ENCODE results near the gene CCZ1.
"Not testable (repeated sequence)": the region's sequence is repeated elsewhere in the genome, so short reads cannot be mapped to it uniquely, and the experiment has no call there.

CCZ1 gene

DNA sequence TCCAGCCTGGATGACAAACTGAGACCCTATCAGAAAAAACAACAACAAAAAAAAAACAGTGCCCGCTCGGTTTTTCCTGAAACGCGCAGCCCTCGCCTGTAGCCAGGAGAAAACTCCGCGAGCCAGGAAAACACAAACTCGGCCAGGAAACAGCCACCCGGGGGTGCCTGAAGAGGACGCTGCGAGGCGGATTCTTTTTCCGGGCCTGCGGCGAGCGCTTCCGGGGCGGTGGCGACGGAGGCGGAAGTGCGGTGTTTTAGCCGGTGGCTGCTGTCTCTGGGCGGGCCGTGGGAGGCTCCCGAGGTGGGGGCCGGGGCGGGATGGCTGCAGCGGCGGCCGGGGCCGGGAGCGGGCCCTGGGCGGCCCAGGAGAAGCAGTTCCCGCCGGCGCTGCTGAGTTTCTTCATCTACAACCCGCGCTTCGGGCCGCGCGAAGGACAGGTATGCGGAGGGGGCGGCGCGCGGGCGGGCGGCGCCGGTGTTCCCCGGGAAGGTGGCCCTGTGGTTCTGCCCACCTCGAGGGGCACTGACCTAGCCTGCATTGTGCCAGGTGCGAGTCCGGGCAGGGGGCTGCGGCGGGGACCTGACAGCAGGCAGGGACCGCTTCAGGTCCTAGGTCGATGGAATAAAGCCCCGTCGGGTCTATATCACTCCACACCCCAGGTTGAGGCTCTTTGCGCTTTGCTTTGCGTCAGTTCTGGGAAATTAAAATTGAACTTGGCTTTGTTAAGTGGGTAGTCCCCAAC, at the start of gene CCZ1:
CCZ1 (plus strand) TSS at position 254 of the 745 bp plus-strand sequence; CDS start at position 321, 67 bp downstream.
- peak; percentile 17 to 76 for DNase-seq (ENCODE audit: low read depth in 1 of 2, low spot score in 1 of 2)

GRCh38 chr7:5850944-5851343, 47.6 kb upstream of the CCZ1 start:
- DNase-seq (ENCODE audit: low read depth in 1 of 2, low spot score in 1 of 2): no peak

- no peak for DNase-seq (ENCODE audit: low read depth in 1 of 2, low spot score in 1 of 2)
Measured at GRCh38 chr7:5854738-5855137, 43.8 kb upstream of the CCZ1 start.

DNA sequence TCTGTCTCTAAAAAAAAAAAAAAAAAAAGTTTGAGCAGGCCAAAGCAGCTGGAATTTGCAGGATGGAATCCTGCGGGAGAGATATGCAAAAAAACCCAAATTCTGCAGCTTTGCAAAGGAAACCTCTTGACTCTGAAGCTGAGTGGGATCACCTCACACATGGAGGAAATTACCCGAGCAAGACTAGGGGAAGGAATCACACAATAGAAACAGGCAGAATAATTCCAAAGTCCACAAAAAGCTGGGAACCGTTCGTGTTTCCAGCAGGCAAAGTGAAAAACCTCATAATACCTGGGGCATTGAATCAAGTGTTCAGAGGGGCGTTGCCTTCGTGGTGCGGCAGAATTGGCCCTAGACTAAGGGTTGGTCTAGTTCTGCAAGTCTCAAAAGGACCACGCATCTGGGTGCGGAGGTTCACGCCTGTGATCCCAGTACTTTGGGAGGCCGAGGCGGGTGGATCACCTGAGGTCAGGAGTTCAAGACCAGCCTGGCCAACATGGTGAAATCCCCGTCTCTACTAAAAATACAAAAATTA, 41.4 kb upstream of the CCZ1 start:
- DNase-seq (ENCODE audit: low read depth in 1 of 2, low spot score in 1 of 2): not testable (repeated sequence)

- DNase-seq (ENCODE audit: low read depth in 1 of 2, low spot score in 1 of 2): peak in 1 of 2 donors; percentile 4
Measured at GRCh38 chr7:5858494-5858893, 40.0 kb upstream of the CCZ1 start.

DNA sequence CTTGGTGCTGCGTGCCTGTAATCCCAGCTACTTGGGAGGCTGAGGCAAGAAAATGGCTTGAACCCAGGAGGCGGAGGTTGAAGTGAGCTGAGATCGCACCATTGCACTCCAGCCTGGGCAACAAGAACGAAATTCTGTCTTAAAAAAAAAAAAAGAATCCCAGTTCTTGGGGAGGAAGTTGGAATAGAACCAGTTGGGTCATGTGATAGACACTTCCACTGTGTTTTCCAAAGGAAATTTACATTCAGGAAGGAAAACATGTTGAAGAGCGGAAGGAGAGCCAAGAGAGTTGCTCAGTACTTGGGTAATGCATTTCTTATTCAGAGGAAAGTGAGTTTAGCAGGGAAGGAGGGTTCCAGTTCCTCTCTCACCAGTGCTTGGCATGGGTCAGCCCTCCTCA, 37.3 kb upstream of the CCZ1 start:
- not testable (repeated sequence) for DNase-seq (ENCODE audit: low read depth in 1 of 2, low spot score in 1 of 2)

- DNase-seq (ENCODE audit: low read depth in 1 of 2, low spot score in 1 of 2): not testable (repeated sequence)
Measured at GRCh38 chr7:5862753-5863366, 35.7 kb upstream of the CCZ1 start.

- DNase-seq (ENCODE audit: low read depth in 1 of 2, low spot score in 1 of 2): not testable (repeated sequence)
Measured at GRCh38 chr7:5865279-5865931, 33.1 kb upstream of the CCZ1 start.

GRCh38 chr7:5867060-5867459, 31.5 kb upstream of the CCZ1 start:
- DNase-seq (ENCODE audit: low read depth in 1 of 2, low spot score in 1 of 2): no peak

DNA sequence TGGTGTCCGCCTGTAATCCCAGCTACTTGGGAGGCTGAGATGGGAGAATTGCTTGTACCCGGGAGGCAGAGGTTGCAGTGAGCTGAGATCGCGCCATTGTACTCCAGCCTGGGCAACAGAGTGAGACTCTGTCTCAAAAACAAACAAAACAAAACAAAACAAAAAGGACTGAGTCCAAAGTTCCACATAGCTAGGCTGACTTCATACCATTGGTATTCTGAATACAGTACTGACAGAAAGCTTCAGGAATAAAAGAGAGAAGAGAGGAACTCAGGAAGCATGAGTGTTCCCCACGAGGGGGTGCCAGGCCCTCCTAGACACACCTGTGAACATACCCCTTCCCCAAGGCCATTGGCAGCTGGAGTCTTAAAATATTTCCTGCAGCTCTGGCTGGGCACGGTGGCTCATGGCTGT, 29.6 kb upstream of the CCZ1 start:
- not testable (repeated sequence) for DNase-seq (ENCODE audit: low read depth in 1 of 2, low spot score in 1 of 2)

GRCh38 chr7:5869691-5870090, 28.8 kb upstream of the CCZ1 start:
- no peak for DNase-seq (ENCODE audit: low read depth in 1 of 2, low spot score in 1 of 2)

GRCh38 chr7:5870311-5870710, 28.2 kb upstream of the CCZ1 start:
- no peak for DNase-seq (ENCODE audit: low read depth in 1 of 2, low spot score in 1 of 2)

DNA sequence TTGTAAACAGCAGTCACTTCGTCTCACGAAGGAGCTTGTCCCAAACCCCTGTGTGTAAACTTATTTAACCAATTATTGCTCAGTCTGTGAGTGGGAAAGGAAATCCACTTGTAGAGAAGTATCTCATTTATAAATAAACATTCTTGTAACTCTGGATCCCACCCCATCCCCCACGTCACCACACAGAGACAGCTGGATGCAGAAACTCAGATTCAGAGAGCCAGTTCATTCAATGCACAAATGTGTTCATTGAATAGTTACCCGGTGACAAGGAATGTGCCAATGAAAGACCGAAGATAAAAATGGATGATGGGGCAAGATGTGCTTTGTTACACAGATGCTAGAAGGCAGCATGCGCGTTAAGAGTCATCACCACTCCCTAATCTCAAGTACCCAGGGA, 26.2 kb upstream of the CCZ1 start:
- no peak for DNase-seq (ENCODE audit: low read depth in 1 of 2, low spot score in 1 of 2)

GRCh38 chr7:5879591-5879990, 18.9 kb upstream of the CCZ1 start:
- not testable (repeated sequence) for DNase-seq (ENCODE audit: low read depth in 1 of 2, low spot score in 1 of 2)

DNA sequence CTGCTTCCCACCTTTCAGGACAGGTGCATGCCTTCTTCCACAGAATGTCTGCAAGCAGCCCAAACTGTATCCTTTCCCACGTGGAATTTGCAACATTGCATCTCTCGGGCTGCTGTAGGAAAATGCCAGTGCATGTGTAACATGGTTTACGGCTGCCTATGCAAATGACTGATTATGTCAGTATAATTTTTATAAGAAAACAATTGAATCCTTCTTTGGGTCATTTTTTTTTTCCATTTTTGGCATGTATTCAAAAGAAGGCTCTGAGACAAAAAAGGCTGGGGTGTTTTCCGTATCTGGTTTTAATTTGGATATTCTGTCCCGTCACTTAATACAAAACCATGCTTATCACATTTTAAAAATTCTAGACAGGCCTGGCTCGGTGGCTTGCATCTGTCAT, 18.4 kb upstream of the CCZ1 start:
- DNase-seq (ENCODE audit: low read depth in 1 of 2, low spot score in 1 of 2): not testable (repeated sequence)

- not testable (repeated sequence) for DNase-seq (ENCODE audit: low read depth in 1 of 2, low spot score in 1 of 2)
Measured at GRCh38 chr7:5884431-5884830, 14.1 kb upstream of the CCZ1 start.

DNA sequence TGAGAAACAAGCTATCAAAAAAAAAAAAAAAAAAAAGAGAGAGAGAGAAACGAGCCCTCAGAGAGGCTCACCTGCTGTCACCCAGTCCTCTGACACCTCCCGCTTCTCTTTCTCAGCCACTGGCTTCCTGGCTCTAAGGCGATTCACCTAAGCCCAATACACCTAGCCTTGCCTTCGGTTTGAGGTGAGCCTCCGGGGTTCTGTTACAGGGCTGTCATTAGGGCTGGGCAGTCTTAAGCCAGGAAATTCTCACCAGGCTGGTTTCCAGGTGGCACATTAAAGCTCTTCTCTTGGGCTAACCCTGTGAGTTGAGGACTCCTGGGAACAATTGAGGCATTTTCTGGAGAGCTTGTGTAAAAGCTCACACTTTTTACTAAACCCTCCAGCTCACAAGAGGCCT, 10.5 kb upstream of the CCZ1 start:
- not testable (repeated sequence) for DNase-seq (ENCODE audit: low read depth in 1 of 2, low spot score in 1 of 2)

GRCh38 chr7:5890244-5890643, 8.3 kb upstream of the CCZ1 start:
- DNase-seq (ENCODE audit: low read depth in 1 of 2, low spot score in 1 of 2): not testable (repeated sequence)

DNA sequence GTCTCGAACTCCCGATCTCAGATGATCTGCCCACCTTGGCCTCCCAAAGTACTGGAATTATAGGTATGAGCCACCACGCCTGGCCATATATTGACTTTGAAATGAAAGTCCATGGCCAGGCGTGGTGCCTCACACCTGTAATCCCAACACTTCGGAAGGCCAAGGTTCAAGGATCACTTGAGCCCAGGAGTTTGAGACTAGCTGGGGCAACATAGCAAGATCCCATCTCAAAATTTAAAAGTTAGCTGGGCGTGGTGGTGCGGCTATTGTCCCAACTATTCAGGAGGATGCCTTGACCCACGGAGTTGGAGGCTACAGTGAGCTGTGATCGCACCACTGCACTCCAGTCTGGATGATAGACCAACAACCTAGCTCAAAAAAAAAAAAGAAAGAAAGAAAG, 6.0 kb upstream of the CCZ1 start:
- DNase-seq (ENCODE audit: low read depth in 1 of 2, low spot score in 1 of 2): no peak

GRCh38 chr7:5897369-5897919, 1.1 kb upstream of the CCZ1 start:
- not testable (repeated sequence) for DNase-seq (ENCODE audit: low read depth in 1 of 2, low spot score in 1 of 2)

DNA sequence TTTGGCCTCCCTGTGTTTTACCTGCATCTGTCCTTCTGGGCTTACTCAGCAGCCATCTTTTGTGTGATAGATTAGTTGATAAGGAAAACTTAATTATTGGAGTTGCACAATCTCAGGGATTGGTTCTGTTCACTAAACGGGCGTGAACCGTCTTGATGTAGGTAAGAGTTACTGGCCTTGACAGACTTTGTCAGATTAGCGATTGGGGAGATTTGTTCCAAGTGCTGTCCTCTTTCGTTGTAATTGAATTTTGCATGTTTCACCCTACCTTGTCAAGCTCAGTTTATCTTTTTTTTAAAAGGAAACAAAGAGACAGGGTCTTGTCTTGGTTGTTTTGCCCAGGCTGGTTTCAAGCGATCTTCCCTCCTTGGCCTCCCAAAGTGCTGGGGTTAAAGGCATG, 4.5 kb downstream of the CCZ1 start:
- not testable (repeated sequence) for DNase-seq (ENCODE audit: low read depth in 1 of 2, low spot score in 1 of 2)

- not testable (repeated sequence) for DNase-seq (ENCODE audit: low read depth in 1 of 2, low spot score in 1 of 2)
Measured at GRCh38 chr7:5904726-5905125, 6.2 kb downstream of the CCZ1 start.

Data from activated CD4-positive, alpha-beta T cell treated with anti-CD3 and anti-CD28 coated beads, Interleukin-2, amount 50 U/mL, for 24 hours (primary cell).